Activated CD4-positive, alpha-beta memory T cell treated with anti-CD3 and anti-CD28 coated beads, Interleukin-2, amount 10 ng/mL, durations not matched to agents 7 days and 5 days (primary cell): ENCODE data around the gene GMCL2. TPM values are rescaled to one million over a fixed set of nuclear protein-coding genes. Genes with fewer than 3 reads are reported as not detected.

Experiments
- CTCF ChIA-PET: fragments of 350-600 bp; sonication (Branson Sonifier 250); formaldehyde crosslinking; loops from one replicate; lab custom pipeline; 2021; ENCODE audit warnings: antibody characterized with exemption, inconsistent platforms; lab: Charles Lee
- POLR2A ChIA-PET: fragments of 350-600 bp; sonication (Branson Sonifier 250); formaldehyde crosslinking; loops from one replicate; lab custom pipeline; 2021; ENCODE audit warnings: antibody characterized with exemption; lab: Charles Lee
- DNase-seq: peaks from one replicate; pipeline ENCODE4 v3.0.0-alpha.2; 2020
- H3K27ac Mint-ChIP-seq: one replicate; pipeline ENCODE4 v1.8.0; 2021; ENCODE audit warnings: mild to moderate bottlenecking, mixed read lengths
- H3K27me3 Mint-ChIP-seq: one replicate; pipeline ENCODE4 v1.8.0; 2021; ENCODE audit warnings: mixed read lengths
- H3K36me3 Mint-ChIP-seq: one replicate; pipeline ENCODE4 v1.8.0; 2021; ENCODE audit warnings: low read depth, mixed read lengths
- H3K4me1 Mint-ChIP-seq: one replicate; pipeline ENCODE4 v1.8.0; 2021; ENCODE audit warnings: mixed read lengths
- H3K4me3 Mint-ChIP-seq: one replicate; pipeline ENCODE4 v1.8.0; 2021; ENCODE audit warnings: mild to moderate bottlenecking, mixed read lengths
- H3K9me3 Mint-ChIP-seq: one replicate; pipeline ENCODE4 v1.8.0; 2021; ENCODE audit warnings: mixed read lengths
- total RNA-seq, 2 experiments: library from RNA; stranded (reverse); gene quantifications; one replicate each; pipeline ENCODE4 v1.2.3, GENCODE V29; 2021

Gene GMCL2
- total RNA-seq, 2 experiments from 2014 or later, result not detected

DNA sequence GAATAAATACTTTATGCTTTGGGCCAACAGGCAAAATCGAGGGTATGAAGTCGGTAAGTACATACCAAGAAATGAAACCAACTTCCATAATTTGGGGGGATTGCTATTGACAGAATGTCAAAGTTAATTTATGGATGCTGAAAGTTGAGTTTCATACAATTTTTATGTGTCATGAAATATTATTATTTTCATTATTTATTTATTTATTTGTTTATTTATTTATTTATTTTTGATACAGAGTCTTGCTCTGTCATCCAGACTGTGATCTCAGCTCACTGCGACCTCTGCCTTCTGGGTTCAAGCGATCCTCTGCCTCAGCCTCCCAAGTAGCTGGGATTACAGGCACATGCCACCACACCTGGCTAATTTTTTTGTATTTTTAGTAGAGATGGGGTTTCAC, 4.5 kb upstream of the GMCL2 start:
- Mint-ChIP-seq H3K27ac (no peak overlapping the region), H3K4me3 (no peak overlapping the region), H3K9me3 (no peaks in the 10 kb centered on the region), H3K4me1 (peaks cover 14% of the 10 kb centered on the region), H3K27me3 (peaks cover 34% of the 10 kb centered on the region), H3K36me3 (no peaks in the 10 kb centered on the region)
- ChIA-PET POLR2A (no interaction called here), CTCF (interaction anchor here (0.6 kb wide), 1 partner anchor 34 kb away, joined by 5 read pairs; no protein-coding TSS in a partner anchor)
- no peak for DNase-seq

DNA sequence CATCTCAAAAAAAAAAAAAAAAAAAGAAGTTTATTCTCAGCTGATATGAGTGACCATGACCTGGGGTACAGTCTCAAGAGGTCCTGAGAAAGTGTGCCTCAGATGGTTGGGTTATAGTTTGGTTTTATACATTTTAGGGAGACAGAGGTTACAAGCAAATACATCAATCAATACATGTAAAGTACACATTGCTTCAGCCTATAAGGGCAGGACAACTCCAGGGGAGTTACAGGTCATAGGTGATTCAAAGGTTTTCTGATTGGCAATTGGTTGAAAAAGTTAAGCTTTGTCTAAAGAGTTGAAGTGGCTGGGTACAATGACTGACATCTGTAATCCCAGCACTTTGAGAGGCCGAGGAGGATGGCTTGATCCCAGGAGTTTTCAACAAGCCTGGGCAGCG, 2.3 kb upstream of the GMCL2 start:
- Mint-ChIP-seq H3K4me1 (peaks cover 14% of the 10 kb centered on the region), H3K9me3 (no peaks in the 10 kb centered on the region), H3K27ac (no peak overlapping the region), H3K36me3 (no peaks in the 10 kb centered on the region), H3K27me3 (peaks cover 28% of the 10 kb centered on the region), H3K4me3 (no peak overlapping the region)
- no peak for DNase-seq
- CTCF ChIA-PET, result interaction anchor here (1.2 kb wide), 1 partner anchor 9 kb away, joined by 4 read pairs; no protein-coding TSS in a partner anchor
- POLR2A ChIA-PET, result no interaction called here

DNA sequence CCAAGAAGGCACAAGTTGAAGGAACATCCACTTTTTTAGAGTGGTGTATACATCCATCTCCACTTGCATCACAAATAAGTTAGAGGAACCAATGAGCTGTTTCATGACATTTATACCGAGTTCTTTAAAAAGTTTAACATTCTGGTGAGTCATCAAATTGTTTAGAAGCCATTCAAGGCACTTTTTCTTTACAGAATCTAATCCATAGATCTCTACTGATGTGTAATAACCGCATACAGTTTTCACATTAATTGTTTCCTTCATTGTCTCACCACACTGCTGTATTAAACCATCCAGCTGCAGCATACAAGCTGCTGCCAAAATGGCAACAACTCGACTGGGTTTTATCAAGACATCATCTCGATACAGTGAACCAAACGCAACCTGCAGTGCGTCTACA, 744 bp downstream of the GMCL2 start:
- H3K9me3 Mint-ChIP-seq, result no peaks in the 10 kb centered on the region
- H3K27me3 Mint-ChIP-seq, result peaks cover 9% of the 10 kb centered on the region

DNA sequence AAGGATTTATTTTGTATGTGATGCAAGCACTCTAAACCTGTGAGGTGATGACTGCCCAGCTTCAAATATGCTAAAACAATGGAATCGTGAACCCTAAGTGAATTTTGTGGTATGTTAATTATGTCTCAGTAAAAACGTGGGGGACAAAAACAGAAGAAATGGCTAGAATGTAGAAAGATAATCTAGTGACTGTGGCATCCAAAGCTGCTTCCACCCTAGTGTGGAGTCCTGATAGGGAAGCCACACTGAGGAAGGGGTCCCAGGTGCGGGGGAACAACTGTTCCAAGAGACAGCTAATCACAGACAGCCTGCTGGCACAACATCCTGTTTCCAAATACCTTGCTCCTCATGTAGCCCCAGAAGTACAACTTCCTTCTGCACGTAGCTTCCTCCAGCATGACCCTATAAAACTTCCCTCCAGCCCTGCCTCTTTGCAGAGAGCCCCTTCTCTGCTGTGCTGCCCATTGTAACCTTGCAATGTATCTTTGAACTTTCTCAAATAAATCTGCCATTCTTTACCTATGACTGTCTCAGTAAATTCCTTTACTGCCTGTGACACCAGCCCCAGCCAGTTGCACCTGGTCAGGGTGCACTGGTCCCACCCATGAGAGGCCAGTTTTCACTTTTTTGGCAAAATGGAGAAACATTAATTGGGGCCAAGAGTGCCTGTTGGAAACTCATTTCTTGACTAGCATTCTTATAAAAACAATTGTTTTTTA, 4.9 kb downstream of the GMCL2 start:
- ChIA-PET CTCF (no interaction called here), POLR2A (interaction anchor here (1.3 kb wide), 1 partner anchor 22 kb away, joined by 5 read pairs; the partner anchor contains the start of gene HNRNPAB)
- Mint-ChIP-seq H3K4me1 (peaks cover 7% of the 10 kb centered on the region), H3K4me3 (no peak overlapping the region), H3K27me3 (peaks cover 7% of the 10 kb centered on the region), H3K36me3 (no peaks in the 10 kb centered on the region), H3K9me3 (no peaks in the 10 kb centered on the region), H3K27ac (no peak overlapping the region)
- no peak for DNase-seq

More for the DNA sequence above, 744 bp downstream of the GMCL2 start:
- Mint-ChIP-seq H3K36me3 (no peaks in the 10 kb centered on the region), H3K27ac (no peak overlapping the region), H3K4me3 (no peak overlapping the region), H3K4me1 (peaks cover 7% of the 10 kb centered on the region)
- ChIA-PET POLR2A (interaction anchor here (1.2 kb wide), 1 partner anchor 18 kb away, joined by 6 read pairs; the partner anchor contains the start of gene HNRNPAB), CTCF (no interaction called here)
- DNase-seq, result no peak

DNA sequence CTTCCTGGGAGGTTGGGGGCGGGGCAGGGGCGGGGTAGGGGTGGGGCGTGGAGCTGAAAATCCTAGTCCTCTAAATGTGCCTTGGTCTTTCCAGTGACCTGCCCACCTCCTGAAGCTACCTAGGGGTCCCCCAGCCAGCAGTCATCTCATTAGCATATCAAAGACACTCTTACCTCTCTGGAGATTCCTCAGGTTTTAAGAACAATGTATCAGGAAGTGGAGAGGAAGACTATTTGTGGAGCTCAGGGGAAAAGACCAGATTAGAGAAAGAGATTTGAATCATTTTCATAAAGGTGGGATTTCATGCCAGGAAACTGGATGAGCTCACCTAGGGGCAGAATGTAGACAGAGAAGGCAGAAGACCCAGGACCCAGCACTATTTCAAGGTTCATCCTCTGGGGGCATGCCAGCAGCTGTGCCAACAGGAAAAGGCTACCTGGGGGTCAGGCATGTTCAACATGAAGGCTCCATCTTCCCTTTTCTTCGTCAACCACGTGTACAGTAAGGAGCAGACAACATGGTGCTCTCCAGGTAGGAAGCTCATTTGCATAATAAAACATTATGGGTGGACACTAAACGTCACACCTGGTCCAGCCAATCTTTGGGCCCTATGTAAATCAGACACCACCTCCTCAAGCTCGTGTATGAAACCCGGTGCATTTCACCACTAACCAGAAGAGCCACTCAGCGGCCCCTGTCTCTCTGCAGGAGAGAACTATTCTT, 6.9 kb downstream of the GMCL2 start:
- H3K27ac Mint-ChIP-seq, result no peak overlapping the region
- no peak for DNase-seq
- POLR2A ChIA-PET, result no interaction called here
- no peaks in the 10 kb centered on the region for H3K36me3 Mint-ChIP-seq
- H3K27me3 Mint-ChIP-seq, result peaks cover 7% of the 10 kb centered on the region
- CTCF ChIA-PET, result interaction anchor here (1.5 kb wide), 1 partner anchor 9 kb away, joined by 4 read pairs; no protein-coding TSS in a partner anchor
- H3K9me3 Mint-ChIP-seq, result no peaks in the 10 kb centered on the region
- no peak overlapping the region for H3K4me3 Mint-ChIP-seq
- H3K4me1 Mint-ChIP-seq, result peaks cover 7% of the 10 kb centered on the region

DNA sequence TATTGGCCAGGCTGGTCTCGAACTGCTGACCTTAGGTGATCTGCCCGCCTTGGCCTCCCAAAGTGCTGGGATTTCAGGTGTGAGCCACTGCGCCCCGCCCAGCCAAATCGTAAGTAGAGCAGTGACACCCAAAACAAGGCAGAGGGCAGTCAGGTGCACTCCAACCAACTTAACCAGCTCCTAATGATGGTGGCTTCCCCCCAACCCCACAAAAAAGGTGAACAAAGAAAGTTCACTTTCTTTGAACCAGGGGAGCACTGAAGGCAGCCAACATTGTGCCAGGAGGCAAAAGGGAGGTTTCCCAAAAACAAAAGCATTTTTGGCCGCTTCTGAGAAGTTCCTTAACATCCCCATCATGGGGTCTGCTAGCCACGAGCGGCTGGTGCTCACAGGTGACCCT, 9.6 kb downstream of the GMCL2 start:
- no peaks in the 10 kb centered on the region for H3K9me3 Mint-ChIP-seq
- H3K27ac Mint-ChIP-seq, result no peak overlapping the region
- DNase-seq, result no peak
- H3K4me1 Mint-ChIP-seq, result peaks cover 7% of the 10 kb centered on the region
- H3K36me3 Mint-ChIP-seq, result no peaks in the 10 kb centered on the region
- ChIA-PET CTCF (no interaction called here), POLR2A (no interaction called here)
- H3K27me3 Mint-ChIP-seq, result peaks cover 7% of the 10 kb centered on the region
- H3K4me3 Mint-ChIP-seq, result no peak overlapping the region

DNA sequence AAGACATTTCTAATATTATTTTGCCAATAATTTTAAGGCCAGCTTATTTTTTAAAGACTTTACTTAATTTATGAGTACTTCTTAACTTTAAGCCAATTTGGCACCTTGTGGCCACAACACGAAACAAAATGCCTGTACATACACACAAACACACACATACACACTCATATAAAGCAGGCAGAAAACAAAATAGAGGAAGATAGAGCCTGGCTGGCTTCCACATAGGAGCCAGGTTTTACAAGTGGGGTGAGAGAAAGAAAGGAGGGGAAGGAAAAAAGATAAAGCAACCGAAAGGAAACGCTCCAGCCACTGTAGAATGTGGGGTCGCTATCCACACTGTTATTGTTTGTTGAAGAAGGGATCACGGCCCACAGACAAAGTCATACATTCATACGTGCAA, 10.4 kb downstream of the GMCL2 start:
- no peak overlapping the region for H3K4me3 Mint-ChIP-seq
- H3K4me1 Mint-ChIP-seq, result no peaks in the 10 kb centered on the region
- H3K27ac Mint-ChIP-seq, result no peak overlapping the region
- peaks cover 7% of the 10 kb centered on the region for H3K27me3 Mint-ChIP-seq
- DNase-seq, result no peak
- ChIA-PET CTCF (no interaction called here), POLR2A (no interaction called here)
- no peaks in the 10 kb centered on the region for H3K9me3 Mint-ChIP-seq
- no peaks in the 10 kb centered on the region for H3K36me3 Mint-ChIP-seq

DNA sequence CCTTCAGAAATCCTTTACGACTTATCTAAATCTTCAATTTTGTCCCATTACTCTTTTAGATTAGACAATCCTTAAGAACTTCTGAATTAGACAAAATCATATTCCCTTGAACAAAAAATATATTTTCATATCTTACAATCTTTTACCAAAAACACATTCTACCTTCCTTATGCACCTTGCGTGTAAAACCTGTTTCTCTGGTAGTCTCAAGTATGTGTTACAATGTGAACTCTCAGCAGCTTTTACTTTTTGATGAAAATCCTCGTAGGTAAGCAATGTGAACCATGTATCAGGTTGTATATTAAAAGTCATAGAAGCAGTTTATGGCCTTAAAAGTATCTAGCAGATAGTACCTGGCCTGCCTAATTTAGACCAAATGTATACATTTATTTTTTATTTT, 12.7 kb downstream of the GMCL2 start:
- POLR2A ChIA-PET, result no interaction called here
- CTCF ChIA-PET, result no interaction called here
- no peak overlapping the region for H3K27ac Mint-ChIP-seq

DNA sequence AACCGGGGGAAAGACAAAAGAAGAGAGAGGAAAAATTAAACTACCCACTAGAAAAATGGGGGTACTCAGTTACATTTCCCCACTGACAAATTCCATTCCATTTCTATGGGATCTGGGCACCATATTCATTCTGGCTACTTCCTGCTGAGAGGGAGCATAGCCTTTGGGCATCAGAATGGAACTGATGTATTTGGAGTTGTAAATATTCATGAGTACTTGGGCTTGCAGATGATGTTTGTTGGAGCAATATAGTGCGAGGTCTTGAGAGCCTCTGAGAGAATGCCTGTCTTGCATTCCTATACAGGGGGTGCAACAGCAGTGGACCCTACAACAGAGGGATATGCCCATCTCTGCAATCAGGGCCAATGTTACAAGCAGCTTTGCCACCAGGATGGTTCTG, 16.7 kb downstream of the GMCL2 start:
- Mint-ChIP-seq H3K27me3 (peaks cover 12% of the 10 kb centered on the region), H3K4me1 (no peaks in the 10 kb centered on the region), H3K27ac (no peak overlapping the region), H3K36me3 (no peaks in the 10 kb centered on the region), H3K4me3 (no peak overlapping the region), H3K9me3 (no peaks in the 10 kb centered on the region)
- ChIA-PET CTCF (no interaction called here), POLR2A (no interaction called here)
- DNase-seq, result no peak

More for the DNA sequence above, 12.7 kb downstream of the GMCL2 start:
- H3K27me3 Mint-ChIP-seq, result peaks cover 13% of the 10 kb centered on the region
- no peaks in the 10 kb centered on the region for H3K4me1 Mint-ChIP-seq
- H3K36me3 Mint-ChIP-seq, result no peaks in the 10 kb centered on the region
- H3K9me3 Mint-ChIP-seq, result no peaks in the 10 kb centered on the region
- H3K4me3 Mint-ChIP-seq, result no peak overlapping the region
- DNase-seq, result no peak

DNA sequence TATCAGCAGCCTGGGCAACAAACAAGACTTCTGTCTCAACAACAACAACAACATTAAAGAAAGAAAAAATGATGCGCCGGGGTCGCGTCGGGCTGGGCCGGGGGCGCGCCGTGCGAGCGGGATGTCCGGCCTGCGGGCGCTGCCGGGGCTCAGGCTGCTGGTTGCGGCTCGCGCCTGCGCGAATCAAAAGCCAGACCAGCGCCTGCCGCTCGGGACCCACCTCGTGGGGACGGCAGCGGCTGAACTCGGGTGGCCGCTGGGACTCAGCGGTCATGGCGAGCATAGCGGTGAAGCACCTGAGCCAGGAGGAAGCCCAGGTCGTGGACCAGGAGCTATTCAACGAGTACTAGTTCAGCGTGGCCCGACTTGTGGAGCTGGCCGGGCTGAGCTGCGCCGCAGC, 21.6 kb downstream of the GMCL2 start:
- POLR2A ChIA-PET, result interaction anchor here (0.6 kb wide), 1 partner anchor 39 kb away, joined by 3 read pairs; the partner anchor contains the start of gene HNRNPAB
- peaks cover 6% of the 10 kb centered on the region for H3K4me1 Mint-ChIP-seq

DNA sequence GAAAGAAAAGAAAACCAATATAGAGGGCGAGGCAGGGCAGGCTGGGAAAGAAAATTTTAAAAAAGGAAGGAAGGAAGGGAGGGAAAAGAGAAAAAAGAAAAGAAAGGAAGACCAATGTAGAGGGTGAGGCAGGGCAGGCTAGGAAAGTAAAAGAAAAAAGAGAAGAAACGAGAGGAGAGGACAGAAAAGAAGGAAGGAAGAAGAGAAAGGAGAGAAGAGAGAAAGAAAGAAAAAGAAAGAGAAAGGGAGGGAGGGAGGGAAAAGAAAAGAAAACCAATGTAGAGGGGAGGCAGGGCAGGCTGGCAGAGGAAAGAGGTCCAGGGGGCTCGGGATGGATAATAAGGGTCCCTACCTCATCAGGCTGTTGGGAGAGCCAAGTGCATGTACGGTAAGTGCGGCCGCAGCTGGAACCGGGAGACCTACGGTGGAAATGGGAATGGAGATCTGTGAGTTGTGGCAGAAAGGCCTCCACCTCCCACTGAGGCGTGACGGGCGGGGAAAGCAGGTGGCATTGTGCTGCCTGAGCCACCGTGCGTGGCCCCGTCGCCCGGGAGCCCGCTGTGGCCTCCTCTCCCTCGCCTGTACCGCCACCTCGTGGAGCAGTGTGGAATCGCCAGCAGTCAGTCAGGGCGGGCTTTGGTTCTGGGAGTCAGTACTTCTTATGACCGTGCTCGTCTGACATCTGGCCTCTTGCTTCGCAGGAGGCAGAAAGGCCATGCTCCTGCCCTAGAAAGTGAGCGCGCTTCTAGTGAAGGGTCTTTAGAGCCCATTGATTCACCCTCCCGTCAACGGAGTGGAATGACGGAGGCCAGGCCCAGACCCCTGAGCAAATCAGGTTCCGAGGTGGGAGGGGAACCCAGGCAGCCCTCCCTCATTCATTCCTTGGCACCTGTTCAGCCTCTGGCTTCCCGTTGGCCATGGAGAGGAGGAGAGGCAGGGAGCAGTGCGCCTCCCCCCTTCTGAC, 23.1 kb downstream of the GMCL2 start:
- no peaks in the 10 kb centered on the region for H3K36me3 Mint-ChIP-seq
- peak; percentile 92 for DNase-seq
- CTCF ChIA-PET, result interaction anchor here (0.6 to 2.5 kb wide), 3 partner anchors 9 to 88 kb away, joined by 3 to 26 read pairs (median 3); no protein-coding TSS in a partner anchor
- H3K27me3 Mint-ChIP-seq, result peaks cover 8% of the 10 kb centered on the region
- H3K4me3 Mint-ChIP-seq, result no peak overlapping the region
- H3K9me3 Mint-ChIP-seq, result no peaks in the 10 kb centered on the region
- peaks cover 6% of the 10 kb centered on the region for H3K4me1 Mint-ChIP-seq
- H3K27ac Mint-ChIP-seq, result no peak overlapping the region
- POLR2A ChIA-PET, result no interaction called here

More for the DNA sequence above, 21.6 kb downstream of the GMCL2 start:
- Mint-ChIP-seq H3K27ac (no peak overlapping the region), H3K9me3 (no peaks in the 10 kb centered on the region), H3K27me3 (peaks cover 18% of the 10 kb centered on the region), H3K36me3 (no peaks in the 10 kb centered on the region), H3K4me3 (no peak overlapping the region)
- no peak for DNase-seq
- CTCF ChIA-PET, result no interaction called here

DNA sequence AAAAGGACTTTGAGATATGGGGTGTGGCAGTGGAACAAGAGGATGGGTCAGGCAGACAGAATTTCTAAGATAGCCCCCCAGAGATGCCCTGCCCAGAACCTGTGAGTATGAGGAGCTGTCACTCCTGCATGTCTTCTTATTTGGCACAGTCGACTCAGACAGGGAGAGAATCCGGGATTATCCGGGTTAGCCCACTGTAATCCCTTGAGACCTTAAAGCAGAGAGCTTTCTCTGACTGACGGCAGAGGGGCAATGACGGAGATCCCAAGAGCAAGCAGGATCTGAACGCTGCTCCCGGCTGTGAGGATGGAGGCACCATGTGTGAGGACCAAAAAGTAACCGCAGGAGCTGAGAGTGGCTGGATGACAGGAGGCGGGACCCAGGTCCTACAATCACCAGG, 24.7 kb downstream of the GMCL2 start:
- ChIA-PET POLR2A (interaction anchor here (1.1 to 1.6 kb wide), 3 partner anchors 9 to 563 kb away, joined by 3 to 4 read pairs (median 4); partner anchors contain the start of gene NHP2), CTCF (interaction anchor here (0.8 to 2.5 kb wide), 4 partner anchors 10 to 86 kb away, joined by 3 to 26 read pairs (median 5); no protein-coding TSS in a partner anchor)
- Mint-ChIP-seq H3K4me1 (peaks cover 6% of the 10 kb centered on the region), H3K9me3 (no peaks in the 10 kb centered on the region), H3K36me3 (no peaks in the 10 kb centered on the region), H3K4me3 (no peak overlapping the region), H3K27ac (no peak overlapping the region), H3K27me3 (peaks cover 8% of the 10 kb centered on the region)
- no peak for DNase-seq
